22Rv1 (cell line): ENCODE measurements around the gene BCKDHB.
"Not testable (repeated sequence)": the region's sequence is repeated elsewhere in the genome, so short reads cannot be mapped to it uniquely, and the experiment has no call there.

Source experiments
- H3K27ac ChIP-seq: fragments of 450-650 bp; 2 replicates; pipeline ENCODE4 v1.5.1; 2017
- ZFX ChIP-seq: fragments of 450-650 bp; IDR thresholded peaks from 2 replicates; pipeline ENCODE4 v1.6.1; 2017; ENCODE audit warnings: antibody characterized with exemption, borderline replicate concordance
- TF ChIP-seq, protein P1 (sequence below): fragments of 450-650 bp; IDR thresholded peaks from 2 replicates; pipeline ENCODE4 v1.5.1; 2017; ENCODE audit warnings: mild to moderate bottlenecking

BCKDHB gene

DNA sequence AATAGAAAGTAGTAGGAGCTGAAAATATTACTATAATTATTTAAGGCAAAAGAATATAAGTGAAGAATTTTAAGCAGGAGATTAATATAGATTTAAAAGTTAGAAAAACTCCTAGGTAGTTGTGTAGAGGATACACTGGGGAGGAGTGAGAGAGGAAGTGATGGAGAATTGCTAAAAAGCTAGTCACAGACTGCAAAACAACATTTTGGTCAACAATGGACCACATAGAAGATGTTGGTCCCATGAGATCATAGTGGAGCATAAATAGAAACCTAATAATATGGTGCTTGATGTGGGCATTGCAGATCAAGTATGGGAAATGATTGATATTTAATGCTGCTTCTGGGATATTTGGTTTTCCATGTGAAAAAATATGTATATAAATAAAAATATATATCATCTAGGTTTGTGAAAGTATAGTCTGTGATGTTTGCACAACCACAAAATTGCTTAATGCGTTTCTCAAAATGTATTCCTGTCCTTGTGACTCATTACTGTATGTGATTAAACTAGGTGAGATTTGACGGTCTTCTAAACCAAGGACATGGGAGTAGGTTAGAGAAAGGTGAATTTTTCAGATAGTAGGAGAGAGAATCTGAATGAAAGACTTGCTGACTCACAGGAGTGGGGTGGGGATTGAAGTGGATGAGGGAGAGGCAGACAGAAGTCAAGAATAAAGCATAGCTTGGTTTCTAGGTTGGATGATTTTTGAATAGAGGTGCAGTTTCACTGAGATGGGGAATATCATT is 174.0 kb downstream of the BCKDHB start:
- TF ChIP-seq ZFX: no peak
- TF ChIP-seq, protein P1, sequence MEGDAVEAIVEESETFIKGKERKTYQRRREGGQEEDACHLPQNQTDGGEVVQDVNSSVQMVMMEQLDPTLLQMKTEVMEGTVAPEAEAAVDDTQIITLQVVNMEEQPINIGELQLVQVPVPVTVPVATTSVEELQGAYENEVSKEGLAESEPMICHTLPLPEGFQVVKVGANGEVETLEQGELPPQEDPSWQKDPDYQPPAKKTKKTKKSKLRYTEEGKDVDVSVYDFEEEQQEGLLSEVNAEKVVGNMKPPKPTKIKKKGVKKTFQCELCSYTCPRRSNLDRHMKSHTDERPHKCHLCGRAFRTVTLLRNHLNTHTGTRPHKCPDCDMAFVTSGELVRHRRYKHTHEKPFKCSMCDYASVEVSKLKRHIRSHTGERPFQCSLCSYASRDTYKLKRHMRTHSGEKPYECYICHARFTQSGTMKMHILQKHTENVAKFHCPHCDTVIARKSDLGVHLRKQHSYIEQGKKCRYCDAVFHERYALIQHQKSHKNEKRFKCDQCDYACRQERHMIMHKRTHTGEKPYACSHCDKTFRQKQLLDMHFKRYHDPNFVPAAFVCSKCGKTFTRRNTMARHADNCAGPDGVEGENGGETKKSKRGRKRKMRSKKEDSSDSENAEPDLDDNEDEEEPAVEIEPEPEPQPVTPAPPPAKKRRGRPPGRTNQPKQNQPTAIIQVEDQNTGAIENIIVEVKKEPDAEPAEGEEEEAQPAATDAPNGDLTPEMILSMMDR: no peak
- H3K27ac ChIP-seq: no peak overlapping the region

DNA sequence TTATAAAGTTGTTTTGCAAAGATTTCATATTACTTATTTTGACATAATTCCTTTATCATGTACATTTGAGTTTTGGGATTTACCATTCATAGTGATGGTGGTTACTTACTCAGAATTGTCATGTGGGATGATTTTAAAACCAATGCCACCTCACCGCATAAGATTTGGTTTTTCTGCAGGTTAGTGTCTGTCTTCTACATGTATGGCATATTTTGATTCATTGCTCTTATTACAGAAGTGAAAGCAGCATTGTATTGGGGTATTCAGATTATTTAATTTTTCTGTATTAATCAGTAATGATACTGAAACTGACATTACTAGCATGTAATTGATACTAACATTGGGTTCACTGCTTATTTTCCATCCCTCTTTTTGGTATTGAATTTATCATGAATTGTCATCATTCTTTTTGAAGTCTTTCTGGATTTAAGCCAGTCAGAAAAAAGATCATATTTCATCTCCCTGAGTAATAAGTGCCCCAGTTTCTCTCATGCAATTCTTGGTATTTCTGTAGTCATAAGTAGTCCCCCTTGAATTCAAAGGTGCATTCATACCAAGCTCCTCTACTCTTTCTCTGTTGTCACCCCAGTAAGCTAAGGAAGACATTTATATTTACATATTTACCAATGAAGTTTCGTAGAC is 176.6 kb downstream of the BCKDHB start:
- TF ChIP-seq, protein P1: no peak
- no peak for TF ChIP-seq ZFX
- no peak overlapping the region for H3K27ac ChIP-seq

DNA sequence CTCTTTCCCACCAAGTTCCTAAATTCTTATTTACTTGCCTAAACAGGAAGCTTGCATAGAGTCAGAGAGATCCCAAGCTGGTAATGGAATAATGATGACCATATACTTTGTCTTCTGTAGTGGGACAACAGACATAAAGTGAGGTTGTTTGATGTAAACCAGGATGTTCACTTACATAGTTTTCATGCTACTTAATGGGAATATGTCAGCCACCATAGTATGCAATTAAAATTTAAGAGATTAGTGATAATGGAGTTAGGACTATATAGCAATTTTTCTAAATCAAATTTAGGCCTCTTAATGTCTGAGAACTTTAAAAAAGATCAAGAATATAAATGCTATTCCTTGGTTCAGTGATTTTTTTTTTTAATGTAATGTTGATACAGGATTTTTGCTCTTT is 180.6 kb downstream of the BCKDHB start:
- TF ChIP-seq ZFX: no peak
- TF ChIP-seq, protein P1: no peak
- H3K27ac ChIP-seq: no peak overlapping the region

DNA sequence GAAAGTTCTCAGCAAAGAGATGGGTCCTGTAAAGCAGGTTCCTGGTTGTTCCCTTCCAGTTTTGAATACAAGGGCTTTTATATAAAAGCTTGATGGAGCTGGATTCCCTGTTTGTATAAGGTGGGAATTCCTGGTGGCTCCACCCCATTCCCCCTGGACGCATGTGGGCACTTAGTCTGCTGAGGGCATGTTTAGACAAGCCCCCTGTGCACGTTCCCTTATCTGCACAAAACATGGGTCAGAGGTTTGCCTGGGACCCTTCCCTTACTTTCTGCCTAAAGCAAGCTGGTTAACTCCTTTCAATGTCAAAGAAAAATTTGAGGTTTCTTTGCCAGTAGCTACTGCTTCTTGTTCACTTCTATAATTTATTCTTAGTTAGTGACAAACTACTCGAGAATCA is 181.1 kb downstream of the BCKDHB start:
- TF ChIP-seq ZFX: no peak
- TF ChIP-seq, protein P1: no peak
- H3K27ac ChIP-seq: no peak overlapping the region

DNA sequence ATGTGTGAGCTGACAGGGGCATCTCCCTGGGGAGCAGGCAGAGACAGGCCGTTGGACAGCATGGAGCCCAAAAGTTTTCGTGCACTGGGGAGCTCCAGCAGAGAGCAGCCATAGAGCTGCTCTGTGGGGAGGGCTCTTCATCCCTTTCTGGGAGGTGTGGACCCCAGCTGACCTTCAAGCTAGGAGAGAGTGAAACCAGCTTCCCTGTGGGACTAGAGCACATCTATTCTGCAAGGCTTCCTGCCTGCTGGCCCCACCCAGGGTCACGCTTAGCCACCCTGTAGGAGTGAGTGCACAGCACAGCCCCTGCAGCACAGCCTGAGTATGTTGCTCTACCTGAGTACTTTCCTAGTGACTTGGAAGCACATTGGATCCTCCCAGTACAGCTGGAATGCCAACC is 183.3 kb downstream of the BCKDHB start:
- TF ChIP-seq ZFX: no peak
- TF ChIP-seq, protein P1: no peak
- H3K27ac ChIP-seq: no peak overlapping the region

DNA sequence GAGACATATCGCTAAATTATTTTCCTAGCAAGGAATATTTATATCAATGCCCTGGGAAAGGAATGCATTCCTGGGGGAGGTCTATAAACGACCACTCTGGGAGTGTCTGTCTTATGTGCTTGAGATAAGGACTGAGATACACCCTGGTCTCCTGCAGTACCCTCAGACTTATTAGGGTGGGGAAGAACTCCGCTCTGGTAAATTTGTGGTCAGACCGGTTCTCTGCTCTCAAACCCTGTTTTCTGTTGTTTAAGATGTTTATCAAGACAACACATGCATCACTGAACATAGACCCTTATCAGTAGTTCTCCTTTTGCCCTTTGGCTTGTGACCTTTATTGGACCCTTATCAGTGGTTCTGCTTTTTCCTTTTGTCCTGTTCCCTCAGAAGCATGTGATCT is 188.1 kb downstream of the BCKDHB start:
- H3K27ac ChIP-seq: not testable (repeated sequence)

DNA sequence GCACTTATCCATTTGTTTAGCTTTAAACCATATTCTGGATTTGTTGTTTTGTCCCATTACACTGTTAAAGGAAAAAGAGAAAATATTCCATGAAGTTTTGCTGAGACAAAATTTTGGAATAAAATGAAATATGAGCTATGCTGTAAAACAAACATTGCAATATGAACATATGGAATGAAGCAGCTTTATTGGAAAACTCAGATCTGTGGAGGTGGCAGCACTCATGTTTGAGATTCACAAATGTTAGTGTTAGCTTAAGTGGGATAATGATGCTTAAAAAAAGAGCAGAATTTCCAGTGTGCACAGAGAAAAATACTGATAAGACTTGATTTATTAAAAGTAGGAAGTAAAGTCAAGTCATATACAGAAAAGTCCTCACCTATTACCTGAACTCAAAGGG is 196.2 kb downstream of the BCKDHB start:
- TF ChIP-seq, protein P1: no peak
- TF ChIP-seq ZFX: no peak
- H3K27ac ChIP-seq: no peak overlapping the region

DNA sequence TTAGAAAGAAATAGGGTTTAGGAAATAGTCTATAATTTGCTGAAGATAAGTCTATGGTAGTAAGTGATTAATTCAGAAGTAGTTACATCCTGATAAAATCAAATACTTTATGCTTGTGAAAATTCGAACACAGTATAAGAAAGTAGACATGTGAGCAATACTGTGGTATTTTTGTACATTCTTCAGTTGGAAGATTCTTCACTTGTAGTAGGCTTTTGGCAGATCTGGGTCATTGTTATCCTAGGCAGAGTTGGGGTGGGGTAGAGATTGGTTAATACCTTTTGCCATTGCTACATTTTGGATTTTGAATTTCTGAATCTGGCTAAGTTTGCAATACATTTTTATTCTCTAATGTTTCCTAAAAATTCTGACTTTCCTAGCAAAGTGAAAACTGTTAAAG is 197.5 kb downstream of the BCKDHB start:
- no peak overlapping the region for H3K27ac ChIP-seq
- no peak for TF ChIP-seq ZFX
- TF ChIP-seq, protein P1: no peak
